Islet of Langerhans (tissue), 1 donor: ENCODE measurements around the gene LRRC3B.

Source experiments
- FAIRE-seq: peaks from one replicate; lab custom pipeline; 2011; peaks lifted over from hg19 to GRCh38; lab: Jason Lieb, UNC

Gene LRRC3B

DNA sequence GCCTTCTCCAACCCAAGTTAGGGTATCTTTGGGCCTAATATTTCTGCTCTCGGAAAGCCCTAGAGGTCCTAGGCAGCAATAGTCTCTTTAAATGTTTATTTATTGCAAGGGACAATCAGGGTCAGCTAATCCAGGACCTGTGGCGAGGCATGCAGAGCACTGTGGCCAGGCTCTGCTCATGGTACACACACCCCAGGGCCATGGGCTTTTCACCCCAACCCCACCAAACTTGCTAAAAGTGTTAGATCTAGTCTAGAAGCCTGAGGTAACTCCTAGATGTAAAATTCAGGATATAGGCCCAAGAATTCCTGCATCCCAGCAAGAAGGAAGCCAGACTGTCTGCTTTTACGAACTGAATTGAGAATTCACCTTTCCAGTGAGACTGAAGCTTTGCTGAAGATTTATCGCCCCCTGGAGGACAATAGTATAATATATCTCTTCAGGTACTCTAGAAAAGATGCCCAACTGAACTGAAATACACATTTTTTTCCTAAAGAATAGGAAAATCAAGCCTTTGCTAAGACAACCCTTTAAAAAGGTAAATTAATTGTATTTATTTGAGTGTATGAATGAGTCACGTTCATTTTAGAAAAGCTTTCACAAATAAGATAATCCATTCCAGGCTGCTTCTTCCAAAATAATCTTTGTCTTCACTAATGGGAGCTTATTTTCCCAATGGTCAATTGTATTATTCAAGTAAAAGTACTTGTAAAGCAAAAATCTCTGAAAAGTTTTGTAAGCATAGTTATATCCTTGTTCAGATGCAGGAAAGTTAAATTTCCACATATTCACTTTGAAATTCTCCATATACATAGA, 89.8 kb downstream of the LRRC3B start:
- peak; percentile 98 for FAIRE-seq

DNA sequence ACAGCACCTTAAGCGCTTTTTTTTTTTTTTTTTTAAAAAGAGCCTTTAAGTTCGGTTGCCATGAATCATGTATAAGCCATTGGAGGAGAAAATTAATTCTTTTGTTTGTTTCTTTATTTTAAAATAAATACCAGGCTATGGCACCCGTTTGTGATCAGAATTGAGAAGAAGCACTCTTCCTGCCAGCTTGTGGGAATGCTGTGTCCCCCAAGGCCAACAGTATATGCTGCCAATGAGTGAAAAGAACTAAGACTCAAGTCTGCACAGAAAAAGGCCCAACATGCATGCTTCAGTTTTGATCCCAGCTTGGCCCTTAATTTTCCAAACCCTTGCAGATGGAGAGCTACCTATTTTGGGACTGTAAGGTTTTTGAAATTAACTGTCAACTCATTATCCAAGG, 90.5 kb downstream of the LRRC3B start:
- no peak for FAIRE-seq

DNA sequence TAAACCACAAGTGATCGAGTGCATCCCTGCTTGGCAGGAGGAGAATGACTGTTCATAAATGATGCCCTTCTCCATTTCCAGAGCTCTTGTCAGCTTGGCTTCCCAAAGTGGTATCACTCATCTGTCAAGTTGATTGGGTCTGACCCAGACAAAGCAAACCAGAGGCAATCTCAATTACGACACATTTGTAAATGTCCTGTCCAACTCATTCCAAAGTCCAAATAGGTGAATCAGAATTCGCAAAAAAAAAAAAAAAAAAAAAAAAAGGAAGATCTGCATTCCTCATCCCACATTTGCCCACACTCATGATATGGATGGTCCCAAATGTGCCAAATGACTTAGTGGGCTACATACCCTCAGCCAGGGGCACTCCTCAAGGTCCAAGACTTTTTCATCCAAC, 91.9 kb downstream of the LRRC3B start:
- FAIRE-seq = no peak

DNA sequence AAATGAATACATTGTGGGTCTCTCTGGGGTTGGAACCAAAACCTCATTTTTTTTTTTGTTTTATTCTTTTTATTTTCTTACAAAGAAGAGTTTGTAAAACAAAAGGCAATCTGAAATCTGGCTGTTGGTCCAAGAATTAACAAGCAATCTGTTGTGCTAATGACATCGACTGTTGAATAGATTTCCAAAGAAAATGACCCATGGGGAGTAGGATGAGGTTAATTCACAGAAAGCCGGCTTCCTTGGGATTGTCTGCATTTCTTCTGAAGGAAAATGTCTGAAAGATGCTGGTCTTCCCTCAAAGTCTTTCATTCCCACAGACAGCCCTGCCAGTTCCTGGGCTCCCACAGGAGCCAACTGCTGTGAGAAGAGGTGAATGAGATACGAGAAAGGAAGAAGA, 92.9 kb downstream of the LRRC3B start:
- FAIRE-seq = no peak

DNA sequence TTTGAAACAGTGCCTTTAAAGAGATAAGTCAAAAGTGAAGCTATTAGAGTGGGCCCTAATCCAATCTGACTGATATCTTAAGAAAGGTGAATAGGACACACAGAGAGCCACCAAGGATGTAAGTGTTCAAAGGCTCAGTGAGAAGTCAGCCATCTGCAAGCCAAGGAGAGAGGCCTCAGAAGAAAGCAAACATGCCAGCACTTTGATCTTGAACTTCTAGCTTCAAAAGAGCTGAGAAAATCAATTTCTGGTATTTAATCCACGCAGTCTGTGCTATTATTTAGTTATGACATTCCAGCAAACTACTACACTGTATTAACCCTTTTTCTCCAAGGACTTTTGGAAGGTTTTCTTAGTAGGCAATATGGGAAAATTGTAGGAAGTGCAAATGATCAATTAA, 95.7 kb downstream of the LRRC3B start:
- no peak for FAIRE-seq

DNA sequence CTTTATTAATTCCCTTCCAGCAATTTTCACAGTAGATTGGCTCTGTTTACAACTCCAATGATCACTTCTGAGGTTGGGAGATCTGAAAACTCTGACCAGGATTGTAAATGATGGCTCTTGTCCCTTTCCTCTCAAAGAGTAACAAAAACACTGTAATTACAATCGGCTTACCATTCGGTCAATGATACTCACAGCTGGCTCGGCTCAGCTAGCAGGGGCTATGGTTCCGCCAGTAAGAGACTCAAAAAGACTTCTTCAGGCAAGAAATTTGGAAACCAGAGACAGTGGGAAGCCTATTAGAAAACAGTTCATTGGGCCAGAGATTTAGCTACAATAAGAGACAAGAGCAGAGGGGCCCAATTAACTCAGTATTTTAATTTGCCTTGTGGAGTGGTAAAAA, 96.6 kb downstream of the LRRC3B start:
- no peak for FAIRE-seq

DNA sequence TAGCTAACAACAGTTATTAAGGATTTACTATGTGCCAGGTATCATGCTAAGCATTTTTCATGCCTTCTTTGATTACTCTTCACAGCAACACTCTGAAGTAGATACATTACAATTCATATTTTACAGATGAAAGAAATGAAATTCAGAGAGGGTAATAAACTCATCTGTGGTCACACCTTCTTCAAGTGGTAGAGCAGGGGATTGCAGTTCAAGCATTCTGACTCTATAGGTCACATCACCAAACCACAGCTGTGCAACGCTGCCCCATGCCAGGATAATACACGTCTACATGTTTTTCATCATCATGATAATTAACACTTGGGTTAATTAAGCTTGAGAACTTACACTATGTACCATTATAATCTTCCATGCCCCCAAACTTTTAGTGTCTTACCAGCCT, 98.5 kb downstream of the LRRC3B start:
- no peak for FAIRE-seq

DNA sequence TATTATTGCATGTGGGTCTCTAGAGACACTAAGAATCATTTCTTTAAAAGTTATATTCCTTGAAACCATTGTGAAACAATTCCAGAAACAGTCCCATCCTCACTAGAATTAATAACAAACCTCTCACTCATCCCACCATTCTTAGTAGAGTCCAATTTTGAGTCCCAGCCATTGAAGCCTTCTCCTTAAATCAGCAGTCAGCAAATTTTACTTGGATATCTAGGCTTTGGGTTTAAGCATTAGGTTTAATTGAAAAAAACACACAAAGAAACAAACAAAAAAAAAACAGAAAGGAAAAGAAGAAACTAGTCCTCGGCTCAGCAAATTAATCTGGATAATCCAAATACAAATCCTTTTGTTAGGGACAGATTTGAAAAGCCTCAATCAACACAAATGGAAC, 109.3 kb downstream of the LRRC3B start:
- no peak for FAIRE-seq

DNA sequence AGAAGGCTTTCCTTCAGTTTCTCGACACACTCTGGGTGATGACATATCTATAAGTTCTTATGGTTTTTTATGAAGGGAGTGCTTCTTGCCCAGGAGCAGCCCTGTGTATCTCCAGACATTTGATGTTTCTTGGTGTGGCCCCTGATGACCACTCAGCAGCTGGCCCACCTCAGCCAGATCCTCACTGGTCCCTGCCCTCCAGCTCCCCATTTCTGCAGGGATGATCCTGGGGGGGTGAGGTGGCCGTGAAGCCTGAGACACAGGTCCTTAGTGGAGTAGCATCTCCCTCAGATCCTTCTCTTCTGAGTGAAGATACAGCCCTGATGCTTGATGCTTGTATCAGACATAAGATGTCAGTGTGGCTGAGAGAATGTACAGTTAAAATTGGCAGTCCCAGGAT, 127.7 kb downstream of the LRRC3B start:
- FAIRE-seq = no peak

DNA sequence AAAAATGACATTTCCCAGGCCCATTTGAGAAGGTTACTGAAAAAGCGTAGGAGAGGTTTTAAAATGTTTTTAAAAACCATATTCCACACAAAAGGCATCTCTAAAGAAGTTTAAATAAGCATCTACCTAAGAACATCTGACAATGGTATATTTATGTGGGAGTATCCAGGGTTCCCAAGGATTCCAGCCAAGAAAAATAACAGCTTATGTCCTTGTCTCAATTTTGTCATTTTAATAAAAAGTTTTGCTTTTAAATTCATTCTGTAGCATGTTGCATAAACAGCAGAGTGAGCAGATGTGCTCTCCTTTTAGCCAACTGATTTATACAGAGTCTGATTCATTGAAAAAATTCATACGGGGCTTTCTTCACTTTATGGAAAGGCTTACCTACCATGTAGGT, 129.9 kb downstream of the LRRC3B start:
- no peak for FAIRE-seq

DNA sequence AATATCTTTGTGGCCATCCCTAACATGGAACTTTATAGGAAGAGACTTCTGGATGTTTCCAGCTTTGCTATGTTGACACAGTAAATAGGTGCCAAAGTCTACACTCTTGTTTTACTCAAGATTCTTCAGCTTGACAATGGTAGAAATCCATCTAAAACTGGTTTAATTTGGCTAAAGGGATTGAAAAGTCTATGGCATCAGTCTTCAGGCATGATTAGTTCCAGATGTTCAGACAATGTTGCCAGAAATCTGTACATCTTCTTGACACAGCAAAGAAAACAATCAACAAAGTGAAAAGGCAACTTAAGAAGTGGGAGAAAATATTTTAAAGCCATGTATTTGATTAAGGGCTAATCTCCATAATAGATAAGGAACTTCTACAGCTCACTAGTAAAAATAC, 130.5 kb downstream of the LRRC3B start:
- FAIRE-seq = no peak

DNA sequence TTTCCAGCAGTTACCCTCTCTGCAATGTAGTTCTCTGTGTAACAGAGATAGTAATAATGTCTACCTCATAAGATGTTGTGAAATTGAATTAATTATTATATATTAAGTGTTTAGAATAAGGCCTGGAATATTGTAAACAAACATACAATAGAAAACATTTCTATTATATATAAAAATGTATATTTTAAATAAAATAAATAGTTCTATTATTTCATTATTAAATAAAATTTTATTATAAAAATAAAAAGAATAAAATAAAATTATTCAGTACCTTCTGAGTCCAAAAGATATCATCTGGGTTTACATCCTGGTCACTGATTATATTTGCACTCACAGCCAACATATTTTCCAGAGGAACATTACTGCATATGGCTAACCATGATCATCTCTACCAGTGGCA, 135.4 kb downstream of the LRRC3B start:
- FAIRE-seq = no peak
